ENCODE results near the gene ZNF329.

ZNF329 gene

DNA sequence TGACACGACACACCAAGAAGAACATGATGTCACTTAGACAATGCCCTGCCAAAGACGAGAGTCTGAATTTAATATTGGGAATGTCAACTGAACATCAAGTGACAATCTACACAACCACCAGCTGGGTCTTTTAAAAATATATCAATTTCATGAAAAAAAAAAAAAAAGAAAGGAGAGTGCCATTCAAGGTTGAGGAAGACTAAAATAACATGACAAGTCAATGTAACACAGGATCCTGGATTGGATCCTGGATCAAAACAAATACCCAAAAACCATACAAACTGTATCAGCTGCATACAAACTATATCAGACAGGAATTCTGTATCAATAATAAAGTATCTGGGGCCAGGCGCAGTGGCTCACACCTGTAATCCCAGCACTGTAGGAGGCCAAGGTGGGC lies 4.7 kb downstream of the ZNF329 start:
- no peaks in the 10 kb centered on the region for H3K27me3 ChIP-seq (ENCODE audit: control insufficient read depth, insufficient read depth, low read length)
- H3K36me3 ChIP-seq (ENCODE audit: control insufficient read depth, insufficient read depth, low read length) = no peaks in the 10 kb centered on the region
- peaks cover 9% of the 10 kb centered on the region for H3K79me2 ChIP-seq
- TF ChIP-seq, protein P1, sequence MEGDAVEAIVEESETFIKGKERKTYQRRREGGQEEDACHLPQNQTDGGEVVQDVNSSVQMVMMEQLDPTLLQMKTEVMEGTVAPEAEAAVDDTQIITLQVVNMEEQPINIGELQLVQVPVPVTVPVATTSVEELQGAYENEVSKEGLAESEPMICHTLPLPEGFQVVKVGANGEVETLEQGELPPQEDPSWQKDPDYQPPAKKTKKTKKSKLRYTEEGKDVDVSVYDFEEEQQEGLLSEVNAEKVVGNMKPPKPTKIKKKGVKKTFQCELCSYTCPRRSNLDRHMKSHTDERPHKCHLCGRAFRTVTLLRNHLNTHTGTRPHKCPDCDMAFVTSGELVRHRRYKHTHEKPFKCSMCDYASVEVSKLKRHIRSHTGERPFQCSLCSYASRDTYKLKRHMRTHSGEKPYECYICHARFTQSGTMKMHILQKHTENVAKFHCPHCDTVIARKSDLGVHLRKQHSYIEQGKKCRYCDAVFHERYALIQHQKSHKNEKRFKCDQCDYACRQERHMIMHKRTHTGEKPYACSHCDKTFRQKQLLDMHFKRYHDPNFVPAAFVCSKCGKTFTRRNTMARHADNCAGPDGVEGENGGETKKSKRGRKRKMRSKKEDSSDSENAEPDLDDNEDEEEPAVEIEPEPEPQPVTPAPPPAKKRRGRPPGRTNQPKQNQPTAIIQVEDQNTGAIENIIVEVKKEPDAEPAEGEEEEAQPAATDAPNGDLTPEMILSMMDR (IDR thresholded peaks at IDR 0.05) = no peak
- no peaks in the 10 kb centered on the region for H3K9me3 ChIP-seq (ENCODE audit: control insufficient read depth, low read length)
- no peak overlapping the region for H3K9ac ChIP-seq
- no peak overlapping the region for H3K27ac ChIP-seq
- no peak overlapping the region for H3K4me2 ChIP-seq (ENCODE audit: low read length)
- H3K4me1 ChIP-seq = no peaks in the 10 kb centered on the region
- no peak overlapping the region for H3K4me3 ChIP-seq (ENCODE audit: low read depth, low read length)
- H2AFZ ChIP-seq = no peak overlapping the region

DNA sequence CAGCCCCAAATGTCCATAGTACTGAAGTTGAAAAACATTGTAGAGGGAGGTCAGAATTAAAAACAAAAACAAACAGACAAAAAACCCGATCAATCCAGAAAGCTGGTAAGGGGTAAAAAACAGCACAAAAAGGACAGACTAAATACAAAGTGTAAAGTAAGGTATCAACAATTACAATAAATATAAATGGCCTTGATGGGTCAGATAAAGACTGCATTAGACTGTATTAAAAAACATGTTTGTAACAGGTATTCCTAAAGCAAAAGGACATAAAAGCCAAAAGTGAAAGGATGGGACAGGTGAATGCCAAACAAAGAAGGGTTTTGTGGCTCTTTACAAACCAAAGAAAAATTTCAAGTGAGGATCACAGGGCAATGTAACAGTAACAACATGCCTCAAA lies 16.3 kb downstream of the ZNF329 start:
- H2AFZ ChIP-seq = no peak overlapping the region
- no peak overlapping the region for H3K4me2 ChIP-seq (ENCODE audit: low read length)
- H3K36me3 ChIP-seq (ENCODE audit: control insufficient read depth, insufficient read depth, low read length) = peaks cover 15% of the 10 kb centered on the region
- H3K4me3 ChIP-seq (ENCODE audit: low read depth, low read length) = no peak overlapping the region
- TF ChIP-seq, protein P1 (IDR thresholded peaks at IDR 0.05) = no peak
- H3K27me3 ChIP-seq (ENCODE audit: control insufficient read depth, insufficient read depth, low read length) = no peaks in the 10 kb centered on the region
- no peaks in the 10 kb centered on the region for H3K79me2 ChIP-seq
- no peak overlapping the region for H3K27ac ChIP-seq
- H3K4me1 ChIP-seq = no peaks in the 10 kb centered on the region
- H3K9ac ChIP-seq = no peak overlapping the region
- H3K9me3 ChIP-seq (ENCODE audit: control insufficient read depth, low read length) = peaks cover 3% of the 10 kb centered on the region

DNA sequence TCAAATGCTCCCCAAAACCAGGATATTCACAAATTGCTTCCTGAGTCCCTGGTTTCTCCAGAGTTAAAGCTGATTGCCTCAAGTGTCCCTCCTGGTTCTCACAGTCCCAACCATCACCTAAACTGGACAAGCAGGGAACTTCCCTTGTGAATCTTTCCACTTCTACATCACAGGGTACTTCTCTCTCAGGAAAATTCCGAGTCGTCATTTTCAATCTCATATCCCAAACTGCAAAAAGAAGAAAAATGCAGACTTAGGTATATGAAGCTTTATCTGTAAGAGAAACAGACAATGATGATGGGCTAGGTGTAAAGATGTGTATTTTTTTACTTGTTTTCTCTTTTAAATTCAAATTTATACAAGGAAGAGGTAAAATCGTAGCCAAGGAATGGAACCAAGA lies 21.3 kb downstream of the ZNF329 start:
- H3K9me3 ChIP-seq (ENCODE audit: control insufficient read depth, low read length) = peaks cover 18% of the 10 kb centered on the region
- peaks cover 34% of the 10 kb centered on the region for H3K36me3 ChIP-seq (ENCODE audit: control insufficient read depth, insufficient read depth, low read length)
- H2AFZ ChIP-seq = no peak overlapping the region
- H3K27ac ChIP-seq = no peak overlapping the region
- no peak overlapping the region for H3K9ac ChIP-seq
- no peaks in the 10 kb centered on the region for H3K4me1 ChIP-seq
- no peak overlapping the region for H3K4me2 ChIP-seq (ENCODE audit: low read length)
- H3K27me3 ChIP-seq (ENCODE audit: control insufficient read depth, insufficient read depth, low read length) = no peaks in the 10 kb centered on the region
- no peaks in the 10 kb centered on the region for H3K79me2 ChIP-seq
- TF ChIP-seq, protein P1 (IDR thresholded peaks at IDR 0.05) = no peak
- no peak overlapping the region for H3K4me3 ChIP-seq (ENCODE audit: low read depth, low read length)

DNA sequence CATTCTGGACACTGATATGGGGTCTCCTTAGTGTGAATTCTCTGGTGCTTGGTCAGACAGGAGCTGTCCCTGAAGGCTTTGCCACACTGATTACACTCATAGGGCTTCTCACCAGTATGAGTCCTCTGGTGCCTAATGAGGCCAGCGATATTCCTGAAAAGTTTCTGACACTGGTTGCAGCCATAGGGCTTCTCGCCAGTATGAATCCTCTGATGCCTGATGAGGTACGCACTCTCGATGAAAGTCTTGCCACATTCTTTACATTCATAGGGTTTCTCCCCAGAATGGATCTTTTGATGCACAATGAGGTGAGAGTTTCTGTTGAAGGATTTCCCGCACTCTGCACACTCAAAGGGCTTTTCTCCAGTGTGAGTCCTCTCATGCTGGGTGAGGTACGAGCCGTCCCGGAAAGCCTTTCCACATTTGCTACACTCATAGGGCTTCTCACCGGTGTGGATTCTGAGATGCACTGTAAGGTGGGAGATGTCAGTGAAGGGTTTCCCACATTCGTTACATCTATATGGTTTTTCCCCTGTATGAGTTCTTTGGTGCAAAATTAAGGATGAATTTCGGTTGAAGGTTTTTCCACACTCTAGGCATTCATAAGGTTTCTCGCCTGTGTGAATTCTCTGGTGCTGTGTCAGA lies 22.4 kb downstream of the ZNF329 start:
- Histone ChIP-seq H3K9ac (no peak overlapping the region), H2AFZ (no peak overlapping the region), H3K4me1 (no peaks in the 10 kb centered on the region), H3K4me3 (ENCODE audit: low read depth, low read length) (no peak overlapping the region), H3K27me3 (ENCODE audit: control insufficient read depth, insufficient read depth, low read length) (no peaks in the 10 kb centered on the region), H3K79me2 (no peaks in the 10 kb centered on the region), H3K9me3 (ENCODE audit: control insufficient read depth, low read length) (peaks cover 15% of the 10 kb centered on the region), H3K27ac (no peak overlapping the region), H3K4me2 (ENCODE audit: low read length) (no peak overlapping the region), H3K36me3 (ENCODE audit: control insufficient read depth, insufficient read depth, low read length) (peaks cover 28% of the 10 kb centered on the region)
- TF ChIP-seq, protein P1 (IDR thresholded peaks at IDR 0.05) = no peak

DNA sequence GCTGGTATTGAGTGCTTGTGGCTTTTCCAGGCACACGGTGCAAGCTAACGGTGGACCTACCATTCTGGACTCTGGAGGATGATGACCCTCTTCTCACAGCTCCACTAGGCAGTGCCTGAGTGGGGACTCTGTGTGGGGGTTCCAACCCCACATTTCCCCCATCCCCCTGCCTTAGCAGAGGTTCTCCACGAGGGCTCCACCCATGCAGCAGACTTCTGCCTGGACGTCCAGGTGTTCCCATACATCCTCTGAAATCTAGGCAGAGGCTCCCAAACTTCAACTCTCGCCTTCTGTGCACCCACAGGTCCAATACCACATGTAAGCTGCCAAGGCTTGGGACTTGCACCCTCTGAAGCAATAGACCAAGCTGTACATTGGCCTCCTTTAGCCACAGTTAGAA lies 27.2 kb downstream of the ZNF329 start:
- peaks cover 10% of the 10 kb centered on the region for H3K36me3 ChIP-seq (ENCODE audit: control insufficient read depth, insufficient read depth, low read length)
- no peak overlapping the region for H3K4me3 ChIP-seq (ENCODE audit: low read depth, low read length)
- no peak overlapping the region for H2AFZ ChIP-seq
- H3K79me2 ChIP-seq = no peaks in the 10 kb centered on the region
- TF ChIP-seq, protein P1 (IDR thresholded peaks at IDR 0.05) = no peak
- H3K27me3 ChIP-seq (ENCODE audit: control insufficient read depth, insufficient read depth, low read length) = no peaks in the 10 kb centered on the region
- H3K27ac ChIP-seq = no peak overlapping the region
- H3K4me1 ChIP-seq = no peaks in the 10 kb centered on the region
- H3K4me2 ChIP-seq (ENCODE audit: low read length) = no peak overlapping the region
- peaks cover 10% of the 10 kb centered on the region for H3K9me3 ChIP-seq (ENCODE audit: control insufficient read depth, low read length)
- H3K9ac ChIP-seq = no peak overlapping the region

Data from parathyroid adenoma (tissue), 2 donors.